Measurements from ENCODE around the gene TRABD2B.

DNA sequence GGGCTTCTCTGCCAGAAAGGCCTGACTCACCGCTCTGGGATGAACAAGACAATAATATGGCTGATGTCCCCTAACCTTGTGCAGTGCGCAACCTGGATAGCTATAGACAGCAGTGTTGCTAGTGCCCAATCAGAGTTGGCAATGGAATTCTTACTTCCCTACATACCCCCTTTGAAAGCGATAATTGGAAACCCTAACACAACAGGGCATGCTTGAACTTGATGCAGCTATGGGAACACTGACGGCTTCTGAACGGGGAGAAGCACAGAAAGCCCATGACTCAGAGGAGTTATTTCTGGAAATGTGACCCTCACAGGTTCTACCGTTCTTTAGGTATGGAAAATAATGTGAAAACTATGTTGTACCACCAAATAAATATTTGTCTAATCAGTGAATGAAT, 200.6 kb downstream of the TRABD2B start:
- TF ChIP-seq CTCF (IDR thresholded peaks at IDR 0.05) (no peak), ZFX (IDR thresholded peaks at IDR 0.05; ENCODE audit: borderline replicate concordance) (no peak)
